ENCODE results near the gene PIK3R2.

The PIK3R2 gene

DNA sequence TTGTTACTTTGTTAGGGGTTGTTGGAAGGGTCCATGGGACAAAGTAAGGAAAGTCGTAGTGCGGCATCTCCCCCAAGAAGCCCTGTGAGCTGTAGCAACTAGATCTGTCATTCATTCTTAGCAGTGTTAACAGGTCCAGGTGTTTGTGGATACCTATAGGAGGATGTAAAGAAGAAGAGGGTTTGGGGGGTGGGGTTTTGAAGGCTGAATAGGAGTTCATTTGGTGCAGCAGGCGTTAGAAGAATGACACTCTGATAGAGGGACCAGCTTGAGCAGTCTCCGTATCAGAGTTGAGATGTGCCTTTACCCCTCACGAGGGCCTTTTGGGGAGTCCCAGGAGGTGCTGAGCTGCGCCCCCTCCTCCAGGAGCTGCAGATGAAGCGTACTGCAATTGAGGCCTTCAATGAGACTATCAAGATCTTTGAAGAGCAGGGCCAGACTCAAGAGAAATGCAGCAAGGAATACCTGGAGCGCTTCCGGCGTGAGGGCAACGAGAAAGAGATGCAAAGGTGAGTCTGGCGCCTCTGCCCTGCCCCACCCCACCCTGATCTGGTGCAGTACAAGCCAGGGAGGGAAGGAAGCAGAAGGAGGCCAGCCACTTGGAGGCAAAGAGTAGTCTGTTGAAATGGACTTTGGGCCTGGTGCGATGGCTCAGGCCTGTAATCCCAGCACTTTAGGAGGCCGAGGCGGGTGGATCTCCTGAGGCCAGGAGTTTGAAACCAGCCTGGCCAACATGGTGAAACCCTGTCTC is 13.0 kb downstream of the PIK3R2 start:
- no peak for ATAC-seq

DNA sequence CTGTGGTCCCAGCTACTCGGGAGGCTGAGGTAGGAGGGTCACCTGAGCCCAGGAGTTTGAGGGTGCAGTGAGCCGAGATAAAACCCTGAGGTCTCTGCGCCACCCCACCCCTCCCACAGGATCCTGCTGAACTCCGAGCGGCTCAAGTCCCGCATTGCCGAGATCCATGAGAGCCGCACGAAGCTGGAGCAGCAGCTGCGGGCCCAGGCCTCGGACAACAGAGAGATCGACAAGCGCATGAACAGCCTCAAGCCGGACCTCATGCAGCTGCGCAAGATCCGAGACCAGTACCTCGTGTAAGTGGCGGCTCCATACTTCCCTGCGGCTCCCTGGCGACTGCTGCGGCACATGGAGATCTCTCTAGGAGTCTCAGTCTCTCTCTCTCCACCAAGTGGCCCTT is 14.0 kb downstream of the PIK3R2 start:
- ATAC-seq: no peak
- TF ChIP-seq ZC3H10 (CRISPR knock-in tag; IDR thresholded peaks at IDR 0.05) (no peak), PPARA (CRISPR knock-in tag; IDR thresholded peaks at IDR 0.05; ENCODE audit: borderline replicate concordance) (no peak), CSDC2 (CRISPR knock-in tag; IDR thresholded peaks at IDR 0.05) (no peak), ESRRG (CRISPR knock-in tag; IDR thresholded peaks at IDR 0.05) (no peak), ZNF8 (CRISPR knock-in tag; IDR thresholded peaks at IDR 0.05) (no peak), ARNTL (CRISPR knock-in tag; IDR thresholded peaks at IDR 0.05; ENCODE audit: borderline replicate concordance, low read depth) (no peak), TCF4 (CRISPR knock-in tag; IDR thresholded peaks at IDR 0.05; ENCODE audit: borderline replicate concordance) (no peak), RARB (CRISPR knock-in tag; IDR thresholded peaks at IDR 0.05) (no peak), ZNF70 (CRISPR knock-in tag; IDR thresholded peaks at IDR 0.05) (no peak), ISL1 (CRISPR knock-in tag; IDR thresholded peaks at IDR 0.05) (no peak), BACH2 (CRISPR knock-in tag; IDR thresholded peaks at IDR 0.05; ENCODE audit: borderline replicate concordance) (no peak), GLIS3 (CRISPR knock-in tag; IDR thresholded peaks at IDR 0.05) (no peak)
- TF ChIP-seq, protein P1, sequence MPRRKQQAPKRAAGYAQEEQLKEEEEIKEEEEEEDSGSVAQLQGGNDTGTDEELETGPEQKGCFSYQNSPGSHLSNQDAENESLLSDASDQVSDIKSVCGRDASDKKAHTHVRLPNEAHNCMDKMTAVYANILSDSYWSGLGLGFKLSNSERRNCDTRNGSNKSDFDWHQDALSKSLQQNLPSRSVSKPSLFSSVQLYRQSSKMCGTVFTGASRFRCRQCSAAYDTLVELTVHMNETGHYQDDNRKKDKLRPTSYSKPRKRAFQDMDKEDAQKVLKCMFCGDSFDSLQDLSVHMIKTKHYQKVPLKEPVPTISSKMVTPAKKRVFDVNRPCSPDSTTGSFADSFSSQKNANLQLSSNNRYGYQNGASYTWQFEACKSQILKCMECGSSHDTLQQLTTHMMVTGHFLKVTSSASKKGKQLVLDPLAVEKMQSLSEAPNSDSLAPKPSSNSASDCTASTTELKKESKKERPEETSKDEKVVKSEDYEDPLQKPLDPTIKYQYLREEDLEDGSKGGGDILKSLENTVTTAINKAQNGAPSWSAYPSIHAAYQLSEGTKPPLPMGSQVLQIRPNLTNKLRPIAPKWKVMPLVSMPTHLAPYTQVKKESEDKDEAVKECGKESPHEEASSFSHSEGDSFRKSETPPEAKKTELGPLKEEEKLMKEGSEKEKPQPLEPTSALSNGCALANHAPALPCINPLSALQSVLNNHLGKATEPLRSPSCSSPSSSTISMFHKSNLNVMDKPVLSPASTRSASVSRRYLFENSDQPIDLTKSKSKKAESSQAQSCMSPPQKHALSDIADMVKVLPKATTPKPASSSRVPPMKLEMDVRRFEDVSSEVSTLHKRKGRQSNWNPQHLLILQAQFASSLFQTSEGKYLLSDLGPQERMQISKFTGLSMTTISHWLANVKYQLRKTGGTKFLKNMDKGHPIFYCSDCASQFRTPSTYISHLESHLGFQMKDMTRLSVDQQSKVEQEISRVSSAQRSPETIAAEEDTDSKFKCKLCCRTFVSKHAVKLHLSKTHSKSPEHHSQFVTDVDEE (CRISPR knock-in tag; IDR thresholded peaks at IDR 0.05): no peak
- TF ChIP-seq, protein P2, sequence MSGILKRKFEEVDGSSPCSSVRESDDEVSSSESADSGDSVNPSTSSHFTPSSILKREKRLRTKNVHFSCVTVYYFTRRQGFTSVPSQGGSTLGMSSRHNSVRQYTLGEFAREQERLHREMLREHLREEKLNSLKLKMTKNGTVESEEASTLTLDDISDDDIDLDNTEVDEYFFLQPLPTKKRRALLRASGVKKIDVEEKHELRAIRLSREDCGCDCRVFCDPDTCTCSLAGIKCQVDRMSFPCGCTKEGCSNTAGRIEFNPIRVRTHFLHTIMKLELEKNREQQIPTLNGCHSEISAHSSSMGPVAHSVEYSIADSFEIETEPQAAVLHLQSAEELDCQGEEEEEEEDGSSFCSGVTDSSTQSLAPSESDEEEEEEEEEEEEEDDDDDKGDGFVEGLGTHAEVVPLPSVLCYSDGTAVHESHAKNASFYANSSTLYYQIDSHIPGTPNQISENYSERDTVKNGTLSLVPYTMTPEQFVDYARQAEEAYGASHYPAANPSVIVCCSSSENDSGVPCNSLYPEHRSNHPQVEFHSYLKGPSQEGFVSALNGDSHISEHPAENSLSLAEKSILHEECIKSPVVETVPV (CRISPR knock-in tag; IDR thresholded peaks at IDR 0.05): no peak
- TF ChIP-seq, protein P3, sequence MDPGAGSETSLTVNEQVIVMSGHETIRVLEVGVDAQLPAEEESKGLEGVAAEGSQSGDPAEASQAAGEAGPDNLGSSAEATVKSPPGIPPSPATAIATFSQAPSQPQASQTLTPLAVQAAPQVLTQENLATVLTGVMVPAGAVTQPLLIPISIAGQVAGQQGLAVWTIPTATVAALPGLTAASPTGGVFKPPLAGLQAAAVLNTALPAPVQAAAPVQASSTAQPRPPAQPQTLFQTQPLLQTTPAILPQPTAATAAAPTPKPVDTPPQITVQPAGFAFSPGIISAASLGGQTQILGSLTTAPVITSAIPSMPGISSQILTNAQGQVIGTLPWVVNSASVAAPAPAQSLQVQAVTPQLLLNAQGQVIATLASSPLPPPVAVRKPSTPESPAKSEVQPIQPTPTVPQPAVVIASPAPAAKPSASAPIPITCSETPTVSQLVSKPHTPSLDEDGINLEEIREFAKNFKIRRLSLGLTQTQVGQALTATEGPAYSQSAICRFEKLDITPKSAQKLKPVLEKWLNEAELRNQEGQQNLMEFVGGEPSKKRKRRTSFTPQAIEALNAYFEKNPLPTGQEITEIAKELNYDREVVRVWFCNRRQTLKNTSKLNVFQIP (CRISPR knock-in tag; IDR thresholded peaks at IDR 0.05; ENCODE audit: borderline replicate concordance, low read depth): no peak

More for the DNA sequence above, 13.0 kb downstream of the PIK3R2 start:
- peak; percentile 98 for TF ChIP-seq ZFP3 (CRISPR knock-in tag; IDR thresholded peaks at IDR 0.05)
- TF ChIP-seq ZNF8 (CRISPR knock-in tag; IDR thresholded peaks at IDR 0.05): no peak

DNA sequence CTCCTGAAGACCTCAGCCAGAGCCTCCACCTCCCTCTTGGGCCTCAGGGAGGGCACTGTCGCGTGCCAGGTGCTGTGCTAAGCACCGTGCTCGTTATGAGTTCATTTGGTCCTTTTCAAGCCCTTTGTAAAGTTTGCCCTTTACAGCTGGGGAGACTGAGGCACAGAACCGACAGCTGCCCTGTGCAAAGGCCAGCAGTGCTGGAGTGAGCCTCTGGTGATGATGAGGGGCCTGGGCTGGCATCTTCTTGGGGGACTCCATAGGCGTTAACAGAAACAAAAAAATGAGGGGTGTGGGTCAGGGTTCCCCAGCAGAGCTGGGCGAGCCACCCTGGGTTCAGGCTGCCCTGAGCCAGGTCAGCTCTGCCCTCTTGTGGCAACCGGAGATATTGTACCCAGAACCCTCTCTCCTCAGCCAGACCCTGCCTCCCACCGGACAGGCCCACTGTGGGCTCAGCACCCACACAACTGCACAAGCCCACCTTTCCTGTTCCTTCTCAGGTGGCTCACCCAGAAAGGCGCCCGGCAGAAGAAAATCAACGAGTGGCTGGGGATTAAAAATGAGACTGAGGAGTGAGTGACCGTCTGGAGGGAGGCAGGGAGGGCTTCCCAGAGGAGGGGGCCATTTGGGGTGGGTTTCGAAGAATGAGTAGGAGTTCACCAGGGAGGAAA is 15.1 kb downstream of the PIK3R2 start:
- ATAC-seq: peak; percentile 91
- TF ChIP-seq ZC3H10 (CRISPR knock-in tag; IDR thresholded peaks at IDR 0.05) (no peak), TOX (CRISPR knock-in tag; IDR thresholded peaks at IDR 0.05; ENCODE audit: borderline replicate concordance) (no peak), ZFP3 (CRISPR knock-in tag; IDR thresholded peaks at IDR 0.05) (peak; percentile 100), RARB (CRISPR knock-in tag; IDR thresholded peaks at IDR 0.05) (no peak)

DNA sequence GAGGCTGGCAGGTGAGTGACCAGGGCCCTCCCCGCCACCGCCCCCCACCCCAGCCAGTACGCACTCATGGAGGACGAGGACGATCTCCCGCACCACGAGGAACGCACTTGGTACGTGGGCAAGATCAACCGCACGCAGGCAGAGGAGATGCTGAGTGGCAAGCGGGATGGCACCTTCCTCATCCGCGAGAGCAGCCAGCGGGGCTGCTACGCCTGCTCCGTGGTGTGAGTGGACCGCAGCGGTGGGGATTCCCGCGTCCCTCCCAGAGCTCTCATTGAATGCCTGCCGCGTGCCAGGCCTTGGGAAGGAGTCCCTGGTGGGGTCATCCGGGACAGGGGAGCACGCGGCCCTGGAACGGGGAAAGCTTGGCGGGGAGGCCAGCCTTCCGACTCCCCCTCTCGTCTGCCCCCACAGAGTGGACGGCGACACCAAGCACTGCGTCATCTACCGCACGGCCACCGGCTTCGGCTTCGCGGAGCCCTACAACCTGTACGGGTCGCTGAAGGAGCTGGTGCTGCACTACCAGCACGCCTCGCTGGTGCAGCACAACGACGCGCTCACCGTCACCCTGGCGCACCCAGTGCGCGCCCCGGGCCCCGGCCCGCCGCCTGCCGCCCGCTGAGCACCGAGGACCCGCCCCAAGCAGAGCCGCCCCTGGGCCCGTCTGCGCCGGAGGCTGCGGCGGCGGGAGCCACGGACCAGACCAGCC is 15.9 kb downstream of the PIK3R2 start:
- no peak for TF ChIP-seq CSDC2 (CRISPR knock-in tag; IDR thresholded peaks at IDR 0.05)
- TF ChIP-seq ISL1 (CRISPR knock-in tag; IDR thresholded peaks at IDR 0.05): no peak
- no peak for ATAC-seq

DNA sequence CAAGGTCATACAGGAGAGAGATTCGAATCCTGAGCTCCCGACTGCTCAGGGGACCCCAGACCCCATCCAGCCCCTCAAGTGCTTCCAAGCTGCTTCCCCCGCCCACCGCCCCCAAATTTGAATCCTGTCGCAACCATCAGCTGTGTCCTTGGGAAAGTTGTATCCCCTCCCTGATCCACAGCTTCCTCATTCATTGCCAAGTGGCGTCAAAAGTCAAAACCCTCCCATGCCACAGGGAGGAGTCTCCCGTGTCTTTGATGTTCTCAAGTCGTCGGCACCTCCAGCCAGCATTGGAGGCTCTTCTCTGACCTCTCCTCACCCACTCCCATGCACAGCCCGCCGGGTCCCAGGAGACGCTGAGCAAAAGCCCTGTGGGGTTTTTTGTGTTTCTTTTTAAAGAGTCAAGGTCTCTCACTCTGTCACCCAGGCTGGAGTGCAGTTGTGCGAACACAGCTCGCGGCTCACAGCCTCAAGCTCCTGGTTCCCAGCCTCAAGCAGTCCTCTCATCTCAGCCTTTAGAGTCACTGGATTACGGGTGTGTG is 17.8 kb downstream of the PIK3R2 start:
- no peak for ATAC-seq
- TF ChIP-seq SNAI2 (CRISPR knock-in tag; IDR thresholded peaks at IDR 0.05): no peak
- TF ChIP-seq, protein P4, sequence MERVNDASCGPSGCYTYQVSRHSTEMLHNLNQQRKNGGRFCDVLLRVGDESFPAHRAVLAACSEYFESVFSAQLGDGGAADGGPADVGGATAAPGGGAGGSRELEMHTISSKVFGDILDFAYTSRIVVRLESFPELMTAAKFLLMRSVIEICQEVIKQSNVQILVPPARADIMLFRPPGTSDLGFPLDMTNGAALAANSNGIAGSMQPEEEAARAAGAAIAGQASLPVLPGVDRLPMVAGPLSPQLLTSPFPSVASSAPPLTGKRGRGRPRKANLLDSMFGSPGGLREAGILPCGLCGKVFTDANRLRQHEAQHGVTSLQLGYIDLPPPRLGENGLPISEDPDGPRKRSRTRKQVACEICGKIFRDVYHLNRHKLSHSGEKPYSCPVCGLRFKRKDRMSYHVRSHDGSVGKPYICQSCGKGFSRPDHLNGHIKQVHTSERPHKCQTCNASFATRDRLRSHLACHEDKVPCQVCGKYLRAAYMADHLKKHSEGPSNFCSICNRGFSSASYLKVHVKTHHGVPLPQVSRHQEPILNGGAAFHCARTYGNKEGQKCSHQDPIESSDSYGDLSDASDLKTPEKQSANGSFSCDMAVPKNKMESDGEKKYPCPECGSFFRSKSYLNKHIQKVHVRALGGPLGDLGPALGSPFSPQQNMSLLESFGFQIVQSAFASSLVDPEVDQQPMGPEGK (CRISPR knock-in tag; IDR thresholded peaks at IDR 0.05; ENCODE audit: borderline replicate concordance): no peak
- TF ChIP-seq ARNTL (CRISPR knock-in tag; IDR thresholded peaks at IDR 0.05; ENCODE audit: borderline replicate concordance, low read depth): no peak
- no peak for TF ChIP-seq ZNF565 (CRISPR knock-in tag; conservative IDR thresholded peaks at IDR 0.05; ENCODE audit: low read depth)
- TF ChIP-seq GLIS3 (CRISPR knock-in tag; IDR thresholded peaks at IDR 0.05): no peak
- TF ChIP-seq, protein P1 (CRISPR knock-in tag; IDR thresholded peaks at IDR 0.05): no peak
- no peak for TF ChIP-seq TOX (CRISPR knock-in tag; IDR thresholded peaks at IDR 0.05; ENCODE audit: borderline replicate concordance)
- no peak for TF ChIP-seq OSR1 (CRISPR knock-in tag; IDR thresholded peaks at IDR 0.05)
- no peak for TF ChIP-seq BACH2 (CRISPR knock-in tag; IDR thresholded peaks at IDR 0.05; ENCODE audit: borderline replicate concordance)
